HG03175 (cell line): ENCODE measurements around the gene LRRN2.

Source experiments
- ATAC-seq: cut with Tn5 transposase; IDR thresholded peaks from one replicate; pipeline ENCODE4 v1.9.1; 2021; ENCODE audit warnings: mild to moderate bottlenecking, moderate library complexity; ENCODE audit not compliant: unreplicated experiment

LRRN2 gene

DNA sequence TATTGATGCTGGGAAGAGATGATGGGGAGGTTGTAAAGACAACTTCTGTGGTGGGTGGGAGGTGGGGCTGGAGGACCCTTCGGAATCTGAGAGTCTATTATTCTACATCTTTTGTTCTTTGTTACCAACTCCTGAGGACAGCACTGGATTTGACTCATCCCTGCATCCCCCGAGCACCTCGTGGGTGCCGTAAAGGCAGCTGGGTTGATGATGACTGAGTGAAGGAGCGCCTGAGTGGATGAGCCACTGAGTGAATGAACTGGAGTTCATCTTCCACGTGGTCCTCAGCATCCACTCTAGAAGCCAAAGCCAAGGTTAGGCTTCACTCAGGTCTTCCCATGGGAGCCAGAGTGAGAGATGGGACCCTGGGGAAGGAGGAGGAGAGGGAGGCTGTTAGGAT, 77.6 kb downstream of the LRRN2 start:
- ATAC-seq, result no peak

- no peak for ATAC-seq
These were observed 79.7 kb downstream of the LRRN2 start for GRCh38 chr1:204605791-204606190.

DNA sequence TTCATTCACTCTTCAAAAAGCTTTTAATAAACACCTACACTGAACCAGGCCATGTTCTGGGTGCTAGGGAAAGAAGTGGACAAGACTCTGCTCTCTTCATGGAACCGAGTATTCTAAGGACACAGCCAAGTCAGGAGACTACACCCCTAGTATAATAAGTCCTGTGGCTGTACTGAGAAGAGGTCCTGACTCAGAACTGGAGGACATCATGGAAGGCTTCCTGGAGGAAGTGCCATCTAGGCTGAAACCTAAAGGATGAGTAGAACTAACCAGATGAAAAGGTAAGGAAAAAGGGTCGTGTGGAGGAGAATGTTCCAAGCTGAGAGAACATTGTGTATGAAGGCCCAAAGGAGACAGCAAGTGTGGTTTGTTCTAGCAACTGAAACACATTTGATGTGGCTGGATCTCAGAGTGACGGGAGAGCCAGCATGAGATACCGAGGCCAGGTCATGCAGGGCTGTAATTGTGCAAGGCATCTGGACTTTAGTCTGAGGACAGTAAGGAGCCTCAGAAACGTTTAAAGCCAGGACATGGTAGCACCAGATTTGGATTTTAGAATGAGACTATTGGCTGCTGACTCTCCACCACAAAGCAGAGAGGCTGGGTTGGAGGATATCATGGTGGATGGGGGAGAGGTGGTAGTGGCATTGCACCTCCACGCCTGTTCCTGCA, 82.5 kb downstream of the LRRN2 start:
- no peak for ATAC-seq

DNA sequence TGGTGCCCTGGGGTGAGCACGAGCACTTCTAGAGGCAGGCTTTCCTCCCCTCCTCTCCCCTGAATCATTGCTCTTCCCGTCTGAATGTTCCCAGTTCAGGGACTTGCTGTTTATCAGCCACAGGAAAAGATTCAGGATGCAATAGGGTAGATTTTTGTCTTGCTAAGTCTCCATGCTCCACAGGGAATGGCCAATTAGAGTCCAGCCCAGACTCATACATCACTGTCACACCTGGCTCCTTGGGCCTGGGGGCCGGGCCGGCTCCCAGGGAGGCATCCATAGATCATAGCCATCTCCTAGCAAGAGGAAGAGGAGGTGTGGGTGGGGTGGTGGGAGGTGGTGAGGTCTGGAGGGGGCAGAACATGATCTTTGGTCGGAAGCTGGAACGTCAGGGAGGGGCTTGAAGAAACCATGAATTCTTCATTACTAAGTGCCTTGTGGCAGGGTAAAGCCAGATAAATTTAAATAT, 83.4 kb downstream of the LRRN2 start:
- ATAC-seq, result no peak

DNA sequence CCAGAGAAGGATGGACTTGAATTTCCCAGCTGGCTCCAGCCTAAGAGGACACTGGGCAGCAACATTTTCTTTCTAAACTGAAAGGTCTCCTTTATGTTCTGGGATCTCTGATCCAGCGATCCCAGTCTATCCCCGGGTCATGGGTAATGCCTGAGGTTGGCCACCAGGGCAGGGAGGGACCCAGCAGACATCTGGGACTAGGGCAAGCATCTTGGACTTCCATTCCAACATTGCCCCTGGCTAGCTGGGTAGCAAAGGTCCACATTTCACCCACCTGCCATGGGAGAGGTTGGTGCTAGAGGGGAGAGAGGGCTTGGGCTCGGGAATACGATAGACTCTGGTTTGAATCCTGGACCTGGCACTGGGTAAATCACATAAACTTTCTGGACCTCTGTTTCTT, 84.6 kb downstream of the LRRN2 start:
- ATAC-seq, result no peak

- no peak for ATAC-seq
These were observed 85.3 kb downstream of the LRRN2 start for GRCh38 chr1:204600203-204600602.

DNA sequence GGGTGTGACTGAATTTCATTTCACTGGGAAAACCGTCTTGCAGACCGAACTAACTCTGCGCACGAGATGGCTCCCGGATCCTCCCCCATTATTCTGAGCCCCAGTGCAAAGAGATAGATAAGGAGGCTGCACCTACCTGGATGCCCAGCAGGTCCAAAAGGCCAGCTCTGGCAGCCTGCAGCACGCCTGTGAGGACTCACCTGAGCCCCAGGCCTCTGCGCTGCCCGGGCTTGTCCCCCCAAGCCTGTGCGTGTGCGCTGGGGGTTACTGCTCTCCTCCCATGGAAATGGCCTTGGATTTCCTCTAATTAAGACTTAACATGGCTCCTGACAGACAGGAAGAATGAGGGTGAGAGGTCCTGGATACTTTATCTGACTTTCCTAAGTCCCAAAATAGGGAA, 85.9 kb downstream of the LRRN2 start:
- ATAC-seq, result no peak

- no peak for ATAC-seq
These were observed 86.4 kb downstream of the LRRN2 start for GRCh38 chr1:204599098-204599497.

DNA sequence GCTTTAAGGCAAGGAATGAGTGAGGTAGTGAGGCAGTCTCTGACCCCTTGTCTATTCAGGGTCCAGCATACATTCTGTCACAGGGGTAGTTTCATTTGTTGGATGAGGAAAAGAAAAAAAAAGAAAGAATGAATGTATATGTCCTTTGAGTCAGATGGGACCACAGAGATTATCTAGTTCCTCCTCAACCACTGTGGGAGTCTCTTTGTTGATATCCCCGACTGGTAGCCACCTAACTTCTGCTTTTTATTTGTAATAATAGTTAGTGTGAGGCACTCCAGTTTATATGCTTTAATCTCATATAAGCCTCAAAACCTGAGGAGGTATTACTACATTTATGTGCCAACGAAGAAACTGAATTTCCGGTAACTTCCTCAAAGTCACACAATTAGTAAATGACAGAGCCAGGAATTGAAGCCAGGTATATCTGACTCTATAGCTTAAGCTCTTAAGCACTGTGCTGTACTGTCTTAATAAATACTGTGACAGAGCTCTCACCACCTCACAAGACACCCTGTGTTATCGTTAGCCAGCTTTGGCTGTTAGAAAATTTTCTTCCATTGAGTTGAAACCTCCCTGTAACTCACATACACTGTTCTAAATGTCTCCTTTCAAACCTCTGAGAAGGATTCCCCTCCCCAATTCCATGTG, 87.1 kb downstream of the LRRN2 start:
- ATAC-seq, result no peak

GRCh38 chr1:204592246-204592948, 93.1 kb downstream of the LRRN2 start:
- ATAC-seq, result no peak

DNA sequence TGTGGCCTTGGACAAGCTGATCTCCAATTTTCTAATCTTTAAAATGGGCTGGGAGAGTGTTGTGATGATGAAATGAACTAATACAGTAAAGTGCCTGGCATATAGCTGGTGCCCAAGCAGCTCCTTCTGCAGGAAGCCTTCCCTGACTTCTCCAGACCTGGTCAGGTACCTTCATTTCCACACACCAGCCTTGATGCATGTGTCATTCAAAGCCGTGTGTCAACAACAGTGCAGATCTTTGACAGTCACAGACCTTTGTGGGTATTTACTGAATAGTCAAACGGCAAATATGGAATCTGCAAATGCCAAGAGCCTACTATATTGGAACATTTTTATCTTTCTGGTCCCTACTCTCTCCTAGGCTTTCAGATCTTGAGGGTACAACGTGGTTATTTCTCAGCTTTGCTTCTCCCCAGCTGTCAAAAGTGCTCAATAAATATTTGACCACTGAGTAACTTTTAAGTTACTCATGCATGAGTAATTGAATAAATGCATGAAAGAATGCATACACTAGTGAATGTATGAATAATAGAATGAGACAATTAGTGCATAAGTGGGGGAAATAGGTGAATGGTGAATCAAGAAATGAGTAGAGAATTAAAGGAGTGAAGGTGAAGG, 94.0 kb downstream of the LRRN2 start:
- no peak for ATAC-seq

DNA sequence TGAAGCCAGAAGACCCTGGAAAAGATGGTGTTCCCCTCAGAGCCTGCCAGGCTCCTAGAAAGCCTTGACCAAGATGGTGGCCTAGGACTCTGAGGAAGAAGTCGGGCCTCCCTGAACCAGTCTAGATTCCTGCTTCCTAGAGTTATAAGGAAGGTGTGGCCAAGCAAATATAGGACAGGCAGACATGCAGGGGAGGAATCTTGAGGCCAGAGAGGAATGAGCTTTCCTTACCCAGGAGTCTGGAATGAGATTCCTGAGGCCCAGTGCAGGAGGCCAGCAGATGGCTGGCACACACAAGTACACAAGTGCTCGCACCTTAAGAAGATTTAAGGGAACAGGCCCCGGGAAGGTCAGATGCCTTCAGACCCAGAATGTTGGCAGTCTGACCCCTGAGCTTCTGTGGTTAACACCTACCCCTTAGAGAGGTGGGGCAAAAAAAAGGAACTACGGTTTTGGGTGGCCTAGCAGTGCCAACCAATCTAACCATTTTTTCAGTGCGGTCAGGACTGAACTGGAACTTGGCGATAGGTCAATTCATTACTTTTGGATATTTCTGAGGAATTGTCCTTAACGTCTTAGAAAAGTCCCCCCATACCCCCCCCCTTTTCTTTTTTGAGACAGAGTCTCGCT, 96.0 kb downstream of the LRRN2 start:
- ATAC-seq, result no peak

- ATAC-seq, result no peak
These were observed 96.7 kb downstream of the LRRN2 start for GRCh38 chr1:204588826-204589225.

GRCh38 chr1:204587621-204588020, 97.9 kb downstream of the LRRN2 start:
- ATAC-seq, result no peak

- ATAC-seq, result no peak
These were observed 100.7 kb downstream of the LRRN2 start for GRCh38 chr1:204584699-204585372.

- ATAC-seq, result no peak
These were observed 101.5 kb downstream of the LRRN2 start for GRCh38 chr1:204583909-204584632.

GRCh38 chr1:204581759-204582158, 103.8 kb downstream of the LRRN2 start:
- no peak for ATAC-seq

DNA sequence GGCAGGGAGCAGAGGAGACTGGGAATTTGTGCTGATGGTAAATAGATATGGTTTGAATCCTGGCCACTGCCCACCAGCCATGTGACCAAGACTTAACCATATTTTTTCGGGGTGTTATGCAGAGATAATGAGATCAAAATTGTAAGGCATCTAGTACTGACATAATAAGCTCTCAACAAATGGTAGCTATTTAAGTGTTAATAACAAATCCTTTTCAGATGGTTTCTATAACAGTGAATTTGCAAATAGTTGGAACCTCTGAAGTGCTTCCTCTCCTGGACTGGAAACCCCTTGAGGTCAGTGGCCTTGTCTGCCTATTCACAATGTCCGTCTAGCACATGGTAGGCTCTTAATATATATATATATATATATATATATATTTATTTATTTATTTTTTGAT, 104.7 kb downstream of the LRRN2 start:
- no peak for ATAC-seq

GRCh38 chr1:204579681-204580080, 105.9 kb downstream of the LRRN2 start:
- ATAC-seq, result no peak
